ENCODE measurements around the gene LIF.

DNA sequence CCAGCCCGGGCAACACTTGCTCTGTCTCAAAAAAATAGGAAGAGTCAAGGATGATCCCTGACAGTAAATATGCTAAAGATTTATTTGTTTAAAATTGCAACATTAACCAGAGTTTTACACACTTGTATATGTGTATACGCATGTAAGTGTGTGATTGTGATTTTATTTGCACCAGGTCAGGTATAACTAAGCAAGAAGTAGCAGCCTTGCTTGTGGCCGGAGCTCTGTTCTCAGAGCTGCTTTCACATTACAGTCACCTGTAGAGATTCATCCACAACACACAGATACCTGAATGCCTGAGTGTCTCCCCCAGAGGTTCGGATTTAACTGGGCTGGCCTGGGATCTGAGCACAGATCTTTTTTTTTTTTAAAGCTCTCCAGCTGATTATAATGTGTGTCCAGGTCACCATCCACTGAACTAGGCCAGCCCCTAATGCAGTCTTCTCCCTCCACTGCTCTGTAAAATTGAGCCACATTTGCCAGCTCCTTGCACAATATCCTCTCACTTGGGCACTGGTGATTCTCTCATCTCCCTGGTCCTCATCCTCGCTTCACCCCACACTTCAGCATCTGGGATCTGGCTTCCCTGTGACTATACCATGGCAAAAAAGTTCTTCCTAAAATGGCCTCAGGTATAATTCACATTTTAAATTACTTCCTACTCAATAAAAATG, 48.3 kb downstream of the LIF start:
- TF ChIP-seq, protein P1, sequence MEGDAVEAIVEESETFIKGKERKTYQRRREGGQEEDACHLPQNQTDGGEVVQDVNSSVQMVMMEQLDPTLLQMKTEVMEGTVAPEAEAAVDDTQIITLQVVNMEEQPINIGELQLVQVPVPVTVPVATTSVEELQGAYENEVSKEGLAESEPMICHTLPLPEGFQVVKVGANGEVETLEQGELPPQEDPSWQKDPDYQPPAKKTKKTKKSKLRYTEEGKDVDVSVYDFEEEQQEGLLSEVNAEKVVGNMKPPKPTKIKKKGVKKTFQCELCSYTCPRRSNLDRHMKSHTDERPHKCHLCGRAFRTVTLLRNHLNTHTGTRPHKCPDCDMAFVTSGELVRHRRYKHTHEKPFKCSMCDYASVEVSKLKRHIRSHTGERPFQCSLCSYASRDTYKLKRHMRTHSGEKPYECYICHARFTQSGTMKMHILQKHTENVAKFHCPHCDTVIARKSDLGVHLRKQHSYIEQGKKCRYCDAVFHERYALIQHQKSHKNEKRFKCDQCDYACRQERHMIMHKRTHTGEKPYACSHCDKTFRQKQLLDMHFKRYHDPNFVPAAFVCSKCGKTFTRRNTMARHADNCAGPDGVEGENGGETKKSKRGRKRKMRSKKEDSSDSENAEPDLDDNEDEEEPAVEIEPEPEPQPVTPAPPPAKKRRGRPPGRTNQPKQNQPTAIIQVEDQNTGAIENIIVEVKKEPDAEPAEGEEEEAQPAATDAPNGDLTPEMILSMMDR (conservative IDR thresholded peaks at IDR 0.05 in 1 of 2, IDR thresholded peaks at IDR 0.05 in 1 of 2; ENCODE audit: extremely low read depth in 1 of 2, insufficient read depth in 1 of 2, low read depth in 1 of 2, low read length in 2 of 2) = no peak
- TF ChIP-seq EZH2 (IDR thresholded peaks at IDR 0.05; ENCODE audit: borderline replicate concordance, low read length) = no peak

Data from mammary epithelial cell (primary cell).